Measurements from ENCODE around the gene PRKCZ.

Gene PRKCZ

GRCh38 chr1:2198571-2198970, 148.4 kb downstream of the PRKCZ start:
- no peak for DNase-seq

DNA sequence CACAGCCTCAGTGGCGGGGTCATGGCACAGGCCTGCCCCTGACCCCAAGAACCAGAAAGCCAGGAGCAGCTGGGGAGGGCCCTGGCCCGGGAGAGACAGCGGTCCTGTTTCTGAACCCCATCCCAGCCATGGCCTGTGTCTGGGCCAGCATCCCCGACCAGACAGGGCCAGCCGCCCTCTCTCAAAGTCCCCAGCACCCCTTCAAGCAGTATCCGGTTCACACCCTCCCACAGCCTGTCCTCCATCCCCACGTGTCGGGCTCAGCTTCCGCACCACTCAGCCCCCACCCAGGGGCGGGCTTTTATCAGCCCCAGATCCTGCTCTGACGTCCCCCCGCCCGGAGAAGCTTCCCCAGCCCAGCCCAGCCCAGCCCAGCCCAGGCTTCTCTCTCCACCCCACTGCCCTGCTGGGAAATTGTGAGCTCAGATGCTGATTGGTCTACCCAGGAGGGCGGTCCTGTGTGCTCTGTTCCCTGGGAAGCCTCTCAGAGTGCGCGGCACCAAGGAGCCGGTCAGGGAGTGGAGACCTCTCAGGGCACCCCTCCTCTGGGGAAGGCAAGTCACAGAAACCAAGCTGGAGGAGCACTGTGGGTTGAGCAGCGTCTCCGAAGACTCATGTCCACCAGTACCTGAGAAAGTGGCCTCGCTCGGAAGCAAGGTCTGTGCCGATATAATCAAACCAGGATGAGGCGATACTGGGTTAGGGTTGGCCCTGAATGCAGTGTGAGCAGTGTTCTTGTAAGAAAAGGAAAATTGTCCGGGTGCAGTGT, 149.0 kb downstream of the PRKCZ start:
- peak; percentile 33 for DNase-seq

GRCh38 chr1:2200308-2200943, 150.2 kb downstream of the PRKCZ start:
- no peak for DNase-seq

- DNase-seq: no peak
These were observed 150.9 kb downstream of the PRKCZ start for GRCh38 chr1:2201062-2201461.

GRCh38 chr1:2202008-2202575, 151.9 kb downstream of the PRKCZ start:
- DNase-seq: no peak

DNA sequence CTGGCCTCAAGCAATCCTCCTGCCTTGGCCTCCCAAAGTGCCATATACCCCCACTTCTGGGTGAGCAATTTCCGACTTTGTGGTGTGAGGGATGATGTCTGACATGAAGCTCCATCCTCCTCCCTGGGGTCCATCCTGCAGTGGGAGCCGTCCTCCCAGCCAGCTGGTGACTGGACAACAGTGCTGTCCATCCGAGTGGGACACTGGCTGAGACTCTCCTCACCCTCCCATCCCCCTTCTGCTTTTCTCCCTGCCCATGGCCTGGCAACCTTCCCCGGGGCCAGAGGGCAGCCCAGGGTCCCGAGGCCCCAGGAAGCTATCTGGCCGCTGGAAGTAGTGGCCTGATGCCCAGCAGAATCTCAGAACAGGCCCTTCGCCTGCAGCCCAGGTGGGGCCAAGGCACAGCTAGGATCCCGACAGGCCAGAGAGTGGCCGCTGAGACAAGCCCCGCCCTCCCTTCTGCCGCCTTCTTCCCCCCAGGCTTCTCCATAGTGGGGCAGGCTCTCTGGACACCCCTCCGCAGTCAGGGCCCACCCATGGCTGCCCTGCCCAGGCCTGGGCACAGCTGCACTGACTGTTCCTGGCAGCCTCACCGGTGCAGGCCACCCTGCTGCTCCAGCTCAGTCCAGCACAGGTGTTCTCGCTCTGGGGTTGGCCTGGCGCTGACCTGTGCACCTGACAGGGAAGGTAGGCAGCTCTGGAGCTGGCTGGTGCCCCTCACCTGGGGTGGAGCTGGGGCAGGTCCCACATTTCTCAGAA, 152.8 kb downstream of the PRKCZ start:
- no peak for DNase-seq

GRCh38 chr1:2203671-2204414, 153.6 kb downstream of the PRKCZ start:
- no peak for DNase-seq

GRCh38 chr1:2204415-2205190, 154.4 kb downstream of the PRKCZ start:
- no peak for DNase-seq

DNA sequence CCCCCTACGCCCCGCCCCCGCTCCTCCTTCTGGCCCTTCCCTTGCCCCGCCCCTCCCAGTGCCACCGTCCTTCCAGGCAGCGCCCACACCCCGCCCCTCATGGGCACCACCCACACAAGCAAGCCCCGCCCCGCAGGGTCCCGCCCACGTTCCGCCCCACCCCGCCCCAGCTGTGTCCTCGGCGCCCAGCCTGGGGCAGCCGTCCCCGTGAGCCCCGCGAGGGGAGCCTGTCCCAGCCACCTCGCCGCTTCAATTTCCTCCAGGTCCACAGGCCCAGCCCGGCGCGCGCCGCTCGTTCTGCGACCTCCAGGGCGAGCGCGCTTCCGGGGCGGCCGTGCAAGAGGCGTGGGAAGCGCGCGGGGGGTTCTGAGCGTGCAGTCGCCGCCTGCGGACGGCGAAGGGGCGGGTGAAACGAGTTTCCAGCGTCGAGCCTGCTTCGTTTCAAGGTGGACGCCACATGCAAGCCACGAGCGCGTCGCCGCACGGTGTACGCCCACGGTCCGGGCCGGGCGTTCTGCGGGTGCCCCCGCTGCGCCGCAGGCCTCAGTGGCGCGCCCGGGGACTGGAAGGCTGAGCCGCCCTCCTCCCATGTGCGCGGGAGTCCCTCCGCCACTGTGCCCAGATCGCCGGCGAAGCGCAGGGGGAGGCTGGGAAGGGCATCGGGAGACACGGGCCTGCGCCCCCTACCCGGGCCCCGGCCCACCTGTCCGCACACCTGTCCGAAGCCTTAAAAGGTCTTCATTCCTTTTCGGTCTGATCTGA, 155.2 kb downstream of the PRKCZ start:
- DNase-seq: peak; percentile 67

DNA sequence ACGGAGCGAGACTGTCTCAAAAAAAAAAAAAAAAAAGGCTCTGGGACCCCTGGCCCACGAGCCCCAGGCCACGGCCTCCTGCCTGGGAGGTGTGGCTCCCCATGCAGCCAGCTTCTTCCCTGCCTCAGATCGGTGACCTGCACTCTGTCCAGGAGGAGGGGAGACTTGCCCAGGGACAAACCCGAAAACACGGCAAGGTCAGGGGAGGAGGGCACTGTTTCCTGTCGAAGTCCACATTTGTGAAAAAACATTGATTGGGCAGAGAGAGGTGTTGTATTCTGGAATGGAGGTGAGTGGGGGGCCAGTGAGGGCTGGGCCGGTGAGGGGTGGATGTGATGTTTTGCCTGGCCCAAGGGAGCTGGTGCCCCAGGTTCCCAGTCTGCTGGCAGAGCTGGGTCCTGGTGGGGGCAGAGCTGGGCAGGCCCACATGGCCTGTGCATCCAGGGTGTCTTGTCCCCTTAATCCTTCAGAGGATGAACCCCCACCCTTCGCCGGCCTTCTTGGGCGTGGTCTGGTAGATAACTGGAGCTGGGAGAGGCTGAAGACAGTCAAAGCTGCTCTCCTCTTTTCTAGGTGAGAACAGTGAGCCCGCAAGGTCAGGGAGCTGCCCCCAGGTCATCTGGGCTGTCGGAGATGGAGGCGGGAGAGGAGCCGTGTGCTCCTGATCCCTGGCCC, 156.7 kb downstream of the PRKCZ start:
- no peak for DNase-seq

GRCh38 chr1:2208309-2209239, 158.4 kb downstream of the PRKCZ start:
- no peak for DNase-seq

DNA sequence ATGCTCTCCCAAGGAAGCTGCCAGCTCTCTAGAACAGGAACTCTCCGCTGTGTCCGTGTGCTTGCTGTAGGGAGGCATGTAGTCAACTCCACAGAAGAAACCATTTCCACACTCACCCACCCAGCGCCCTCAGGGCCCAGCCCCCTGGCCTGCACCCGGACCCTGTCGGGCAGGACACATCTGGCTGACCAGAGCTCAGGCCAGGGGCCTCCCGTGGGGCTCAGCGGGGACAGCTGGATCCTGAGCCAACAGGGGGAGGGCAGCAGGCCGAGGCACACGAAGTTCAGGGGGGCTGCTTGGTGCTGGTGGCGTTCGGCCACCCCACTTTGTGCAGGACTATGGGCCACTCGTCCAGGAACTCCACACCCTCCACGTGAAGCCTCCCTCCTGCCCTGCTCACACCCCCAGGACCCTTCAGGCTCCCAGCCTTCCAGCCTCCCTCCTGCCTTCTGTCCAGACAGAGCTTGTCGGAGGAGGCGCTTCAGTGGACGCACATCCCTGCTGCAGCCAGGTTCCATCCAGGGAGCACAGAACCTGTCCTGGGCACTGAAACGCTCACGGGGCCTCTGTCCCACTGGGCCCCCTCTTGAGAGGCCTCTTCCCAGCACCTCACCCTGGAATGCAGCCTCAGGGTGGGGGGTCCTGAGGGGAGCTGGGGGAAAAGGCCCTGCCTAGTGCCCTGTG, 159.3 kb downstream of the PRKCZ start:
- DNase-seq: no peak

- no peak for DNase-seq
These were observed 160.0 kb downstream of the PRKCZ start for GRCh38 chr1:2210084-2210653.

GRCh38 chr1:2210786-2211185, 160.6 kb downstream of the PRKCZ start:
- no peak for DNase-seq

DNA sequence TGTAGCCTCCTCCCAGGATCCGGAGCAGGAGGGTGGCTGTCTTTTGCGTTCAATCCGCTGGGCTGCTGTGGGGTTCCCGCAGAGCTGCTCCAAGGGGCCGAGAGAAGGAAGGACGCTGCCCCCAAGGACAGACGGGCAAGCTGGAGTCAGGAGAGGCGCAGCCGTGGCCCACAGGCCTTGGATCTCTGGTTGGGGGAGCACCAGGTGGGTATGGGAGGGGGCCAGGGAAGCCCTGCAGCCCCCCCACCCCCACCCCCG, 162.0 kb downstream of the PRKCZ start:
- no peak for DNase-seq

DNA sequence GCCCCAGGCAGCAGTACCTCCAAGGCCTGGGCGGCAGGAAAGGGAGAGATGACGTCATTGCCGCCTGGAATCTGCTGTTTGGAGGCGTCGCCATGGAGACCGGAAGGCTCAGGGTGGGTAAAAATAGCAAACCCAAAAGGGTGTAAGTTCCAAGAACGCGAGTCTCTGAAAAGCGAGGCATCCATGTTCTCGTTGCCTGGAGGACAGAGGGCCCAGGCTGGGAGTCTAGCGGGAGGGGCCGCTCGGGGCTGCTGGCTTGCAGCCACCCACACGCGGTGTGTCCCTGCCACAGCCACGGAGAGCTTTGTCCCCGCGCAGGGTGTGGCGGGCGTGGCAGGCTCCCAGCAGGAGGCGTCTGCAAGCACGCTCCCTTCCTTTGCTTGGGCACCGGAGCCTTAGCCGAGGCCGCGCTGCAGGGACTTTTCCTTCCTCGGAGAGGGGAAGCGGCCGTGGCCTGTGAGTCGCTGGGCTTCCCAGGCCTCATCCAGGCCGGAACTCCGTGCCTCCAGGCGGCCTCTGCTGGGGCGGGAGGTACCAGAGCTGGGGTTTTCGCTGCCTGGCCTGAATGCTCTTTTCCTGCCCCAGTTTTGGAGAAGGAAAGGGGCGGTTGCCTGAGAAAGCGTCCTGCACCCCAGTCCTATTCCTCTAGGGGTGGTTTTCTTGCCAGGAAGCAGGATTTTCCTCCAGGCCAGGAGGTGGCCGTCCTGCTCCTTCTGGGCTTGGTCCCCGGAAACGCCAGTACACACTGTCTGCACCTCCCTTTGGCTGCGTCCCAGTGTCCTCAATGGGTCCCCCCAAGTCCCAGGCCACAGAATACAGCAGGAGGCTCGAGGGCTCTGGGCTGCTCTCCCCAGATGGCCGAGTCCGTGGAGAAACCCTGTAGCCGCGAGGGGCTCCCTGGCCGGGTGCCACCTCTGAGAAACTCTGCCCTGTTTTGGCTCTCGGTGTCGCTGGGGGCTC, 162.6 kb downstream of the PRKCZ start:
- DNase-seq: no peak
